ENCODE data around the gene ZBTB7C. TPM values are rescaled to one million over a fixed set of nuclear protein-coding genes. Genes with fewer than 3 reads are reported as not detected.
"Not testable (repeated sequence)": the region's sequence is repeated elsewhere in the genome, so short reads cannot be mapped to it uniquely, and the experiment has no call there.

The ZBTB7C gene
- total RNA-seq, 1 donor from 2014 or later = 0.78 TPM

DNA sequence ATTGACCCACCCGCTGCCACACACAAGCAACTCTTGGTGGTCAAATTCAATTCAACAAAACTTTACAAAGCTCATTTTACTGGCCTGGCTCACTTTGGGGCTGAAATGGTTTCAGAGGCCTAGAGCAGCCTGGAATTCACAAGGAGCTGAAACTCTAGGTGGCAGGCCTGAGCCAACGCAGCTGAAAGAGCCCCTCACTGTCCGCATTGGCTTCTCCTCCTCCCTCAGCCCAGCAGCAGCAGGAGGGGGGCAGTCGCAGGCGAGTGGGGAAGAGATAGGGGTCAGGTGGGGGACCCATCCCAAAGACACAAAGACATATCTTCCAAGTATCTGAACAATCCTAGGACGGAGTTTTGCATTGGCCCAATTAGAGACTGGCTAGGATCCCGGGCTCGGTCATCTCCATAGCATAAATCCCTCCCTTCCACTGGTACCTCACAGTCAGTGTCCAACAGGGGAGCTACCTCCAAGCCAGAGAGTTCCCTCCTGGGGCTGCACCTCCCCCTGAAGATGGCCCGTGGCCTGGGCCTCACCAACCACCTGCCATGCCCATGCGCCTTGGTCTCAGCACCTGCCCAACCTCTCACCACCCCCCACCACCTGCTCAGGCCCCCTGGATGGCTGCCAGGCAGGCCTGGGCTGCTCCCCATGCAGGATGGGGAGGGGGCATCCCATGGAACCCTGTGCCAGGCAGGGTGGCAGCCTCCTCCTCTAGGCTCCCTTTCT, 113.4 kb downstream of the ZBTB7C start:
- no peak for DNase-seq

DNA sequence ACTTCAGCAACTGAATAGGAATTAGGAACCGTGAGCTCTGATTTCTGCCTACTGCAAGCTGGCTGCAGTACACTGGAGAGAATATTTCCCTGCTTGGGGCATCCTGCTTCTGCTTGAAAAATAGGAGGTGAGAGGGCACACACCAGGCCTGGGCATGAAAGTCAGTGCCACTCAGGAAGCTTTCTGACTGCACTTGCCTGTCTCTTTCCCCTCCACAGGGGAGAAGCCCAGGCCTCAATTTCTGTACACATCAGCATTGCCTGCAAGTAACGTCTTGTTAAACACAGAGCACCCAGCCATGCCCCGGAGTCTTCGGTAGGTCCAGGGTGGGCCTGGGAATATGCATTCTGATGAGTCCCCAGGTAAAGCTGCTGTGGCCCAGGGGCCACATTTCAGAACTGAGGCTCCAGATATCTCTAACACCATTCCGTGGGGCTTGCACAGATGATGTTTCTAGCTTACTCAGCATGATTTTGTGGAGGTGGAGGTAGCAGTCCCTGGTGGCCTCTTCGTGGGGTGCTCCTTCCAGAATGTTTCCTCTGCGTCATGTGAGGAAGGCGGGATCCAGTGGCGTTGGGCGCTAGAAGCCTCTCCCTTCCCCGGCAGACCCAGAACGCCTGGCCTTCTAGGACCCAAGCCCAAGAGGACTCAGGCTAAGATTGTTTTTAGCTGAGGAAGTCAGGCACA, 114.1 kb downstream of the ZBTB7C start:
- no peak for DNase-seq

DNA sequence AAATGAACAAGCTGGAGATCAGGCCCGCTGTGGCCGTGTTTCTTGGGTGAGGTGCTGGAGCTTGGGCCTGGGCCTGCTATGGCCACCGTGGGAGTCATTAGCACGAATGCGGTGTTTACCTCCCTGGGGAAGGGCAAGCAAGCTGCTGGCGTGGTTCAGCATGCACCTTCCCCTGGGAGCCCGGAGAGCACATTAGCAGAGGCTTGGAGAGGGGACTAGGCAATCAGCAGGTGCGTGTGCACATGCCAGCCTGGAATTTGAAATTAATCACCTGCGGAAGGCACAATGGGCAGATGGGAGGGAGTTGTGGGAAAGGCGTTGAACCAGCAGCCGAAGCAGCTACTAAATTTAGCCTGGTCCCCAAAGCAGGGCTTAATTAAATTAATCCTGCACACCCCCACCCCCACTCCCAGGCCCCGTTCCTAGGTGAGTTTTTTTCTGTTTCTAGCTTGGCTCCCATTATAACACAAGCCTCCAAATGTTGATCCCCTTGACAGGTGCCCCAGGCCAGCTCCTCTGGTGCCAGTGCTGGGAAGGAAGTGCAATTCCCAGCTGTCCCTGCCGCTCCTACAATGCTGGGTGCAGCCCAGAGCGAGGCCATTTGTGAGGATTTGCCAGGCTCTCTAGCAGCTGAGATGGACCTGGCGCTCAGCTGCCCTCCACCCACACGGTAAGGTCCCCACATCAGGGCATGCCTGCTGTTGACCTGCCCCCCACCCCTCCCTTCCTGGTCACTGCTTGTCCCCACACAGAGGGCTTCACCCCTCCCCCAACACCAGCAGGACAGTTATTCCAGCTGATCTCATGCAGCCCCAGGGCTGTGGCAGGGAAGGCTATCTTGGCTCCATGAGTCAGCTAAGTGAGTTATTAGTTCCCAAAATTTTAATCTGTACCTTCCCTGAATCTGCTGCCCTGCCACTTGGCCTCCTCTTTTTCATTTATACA, 115.0 kb downstream of the ZBTB7C start:
- no peak for DNase-seq

DNA sequence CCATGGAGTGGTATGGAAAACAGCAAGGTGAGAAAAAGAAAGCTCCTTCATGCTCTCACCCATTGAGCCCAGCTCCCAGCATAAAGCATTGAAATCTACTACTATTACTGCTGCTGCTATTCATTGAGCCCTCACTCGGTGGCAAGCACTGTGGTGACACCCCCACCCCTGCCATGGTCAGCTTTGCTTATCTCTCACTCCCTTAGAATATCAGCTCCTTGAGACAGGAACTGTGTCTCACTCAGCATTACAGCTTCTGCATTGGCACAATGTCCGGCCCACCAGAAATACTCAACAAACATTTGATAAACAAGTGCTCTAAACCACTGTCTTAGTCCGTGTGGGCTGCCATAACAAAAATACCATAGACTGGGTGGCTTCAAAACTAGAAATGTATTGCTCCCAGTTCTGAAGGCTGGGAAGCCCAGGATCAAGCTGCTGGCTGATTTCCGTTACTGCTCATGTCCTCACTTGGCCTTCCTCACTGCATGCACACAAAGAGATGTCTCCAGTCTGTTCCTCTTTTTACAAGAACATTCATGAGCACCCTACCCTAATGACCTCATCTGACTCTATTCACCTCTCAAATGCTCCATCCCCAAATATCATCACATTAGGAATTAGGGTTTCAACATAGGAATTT, 116.3 kb downstream of the ZBTB7C start:
- no peak for DNase-seq

DNA sequence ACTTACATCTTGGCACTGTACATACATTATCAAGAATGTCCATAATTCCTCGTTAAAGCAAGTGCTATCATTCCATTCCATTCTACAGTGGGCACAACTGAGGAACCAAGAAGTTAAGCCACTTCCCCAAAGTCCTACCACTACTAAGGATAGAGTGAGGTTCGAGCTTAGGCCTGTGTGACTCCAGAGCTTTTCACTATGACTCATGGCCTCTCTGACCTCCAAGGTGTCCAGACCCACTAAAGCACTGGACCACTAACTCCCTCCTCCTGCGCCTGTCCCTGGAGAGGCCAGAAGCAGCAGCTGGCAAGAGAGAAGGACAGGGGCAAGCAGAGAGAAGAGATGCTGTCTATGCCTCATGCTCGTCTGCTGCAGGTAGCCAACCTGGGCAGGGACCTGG, 117.0 kb downstream of the ZBTB7C start:
- DNase-seq = no peak

DNA sequence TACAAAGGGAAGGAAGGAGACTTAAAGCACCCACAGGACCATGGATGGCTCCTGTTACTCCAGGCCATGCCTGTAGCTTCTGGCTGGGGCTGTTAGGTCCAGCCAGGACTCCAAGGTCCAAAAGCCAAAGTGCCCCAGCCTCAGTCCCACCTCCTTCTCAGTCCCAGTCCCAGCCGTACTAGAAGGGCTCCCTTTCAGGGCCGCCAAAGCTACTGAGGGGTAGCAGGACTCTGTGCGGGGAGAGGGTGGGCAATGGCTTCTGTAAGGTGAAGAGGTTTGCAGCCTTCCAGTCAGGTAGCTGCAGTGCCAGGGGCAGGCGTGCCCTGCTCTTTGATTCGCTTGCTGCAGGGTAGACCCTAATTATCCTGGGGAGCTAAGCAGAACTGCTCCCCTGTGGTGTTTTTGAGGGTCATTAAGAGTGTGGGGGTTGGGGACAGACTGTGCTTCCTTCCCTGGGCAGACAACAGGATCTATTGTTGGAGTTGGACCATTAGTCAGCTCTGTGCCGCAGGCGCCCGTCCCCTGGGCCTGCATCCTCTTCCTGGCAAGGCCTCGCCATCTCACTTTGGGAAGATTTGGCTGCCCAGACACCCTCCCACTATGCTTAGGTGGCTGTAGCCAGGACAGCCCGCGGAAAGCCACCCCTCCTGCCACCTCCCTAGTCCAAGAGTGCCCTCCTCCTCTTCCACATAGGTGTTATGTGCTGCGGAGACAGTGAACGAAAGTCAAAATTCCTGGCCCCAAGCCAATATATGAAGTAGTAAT, 118.8 kb downstream of the ZBTB7C start:
- no peak for DNase-seq

DNA sequence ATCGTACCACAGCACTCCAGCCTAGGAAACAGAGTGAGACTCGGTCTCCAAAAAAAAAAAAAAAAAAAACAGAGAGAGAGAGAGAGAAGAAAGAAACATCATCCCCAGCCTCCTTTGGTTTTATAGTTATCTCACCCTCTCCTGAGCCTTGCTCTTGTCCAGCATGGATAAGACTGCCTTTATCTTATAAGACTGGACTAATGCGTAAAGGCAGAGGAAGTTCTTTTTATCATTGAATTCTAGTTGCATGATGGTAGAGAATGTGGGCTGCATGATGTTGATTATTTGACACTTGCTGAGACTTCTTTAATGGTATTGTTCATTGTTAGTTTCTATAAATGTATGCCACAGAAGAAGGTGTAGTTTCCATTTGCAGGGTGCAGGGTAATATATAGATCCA, 124.4 kb downstream of the ZBTB7C start:
- no peak for DNase-seq

DNA sequence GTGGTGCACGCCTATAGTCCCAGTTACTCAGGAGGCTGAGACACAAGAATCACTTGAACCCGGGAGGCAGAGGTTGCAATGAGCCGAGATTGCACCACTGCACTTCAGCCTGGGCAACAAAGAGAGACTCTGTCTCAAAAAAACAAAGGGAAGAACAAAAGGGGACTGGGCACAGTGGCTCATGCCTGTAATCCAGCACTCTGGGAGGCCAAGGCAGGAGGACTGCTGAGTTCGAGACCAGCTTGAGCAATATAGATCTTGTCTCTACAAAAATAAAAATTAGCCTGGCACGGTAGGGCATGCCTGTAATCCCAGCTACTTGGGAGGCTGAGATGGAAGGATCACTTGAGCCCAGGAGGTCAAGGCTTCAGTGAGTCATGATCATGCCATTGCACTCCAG, 125.2 kb downstream of the ZBTB7C start:
- DNase-seq = not testable (repeated sequence)

DNA sequence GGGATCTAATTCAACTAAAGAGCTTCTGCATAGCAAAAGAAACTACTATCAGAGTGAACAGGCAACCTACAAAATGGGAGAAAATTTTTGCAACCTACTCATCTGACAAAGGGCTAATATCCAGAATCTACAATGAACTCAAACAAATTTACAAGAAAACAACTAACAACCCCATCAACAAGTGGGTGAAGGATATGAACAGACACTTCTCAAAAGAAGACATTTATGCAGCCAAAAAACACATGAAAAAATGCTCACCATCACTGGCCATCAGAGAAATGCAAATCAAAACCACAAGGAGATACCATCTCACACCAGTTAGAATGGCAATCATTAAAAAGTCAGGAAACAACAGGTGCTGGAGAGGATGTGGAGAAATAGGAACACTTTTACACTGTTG, 127.7 kb downstream of the ZBTB7C start:
- DNase-seq = not testable (repeated sequence)

DNA sequence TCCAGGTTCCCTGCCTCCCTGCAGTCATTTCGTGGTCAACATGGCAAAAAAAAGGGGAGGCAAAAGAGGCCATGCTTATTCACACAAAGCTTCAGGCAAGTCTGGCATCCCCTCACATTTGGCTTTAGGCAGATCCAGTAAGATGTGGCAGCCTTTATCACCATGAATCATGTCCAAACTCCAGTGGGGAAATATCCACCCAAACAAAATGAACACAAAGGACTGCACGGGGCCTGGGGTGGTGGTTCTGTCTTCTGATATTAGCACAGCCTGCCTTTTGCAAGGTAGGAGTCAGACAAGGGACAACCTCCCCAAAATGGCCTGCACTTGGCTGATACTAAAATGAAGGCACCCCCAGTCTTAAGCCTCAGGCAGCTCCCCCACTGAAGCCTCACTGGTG, 129.9 kb downstream of the ZBTB7C start:
- no peak for DNase-seq

DNA sequence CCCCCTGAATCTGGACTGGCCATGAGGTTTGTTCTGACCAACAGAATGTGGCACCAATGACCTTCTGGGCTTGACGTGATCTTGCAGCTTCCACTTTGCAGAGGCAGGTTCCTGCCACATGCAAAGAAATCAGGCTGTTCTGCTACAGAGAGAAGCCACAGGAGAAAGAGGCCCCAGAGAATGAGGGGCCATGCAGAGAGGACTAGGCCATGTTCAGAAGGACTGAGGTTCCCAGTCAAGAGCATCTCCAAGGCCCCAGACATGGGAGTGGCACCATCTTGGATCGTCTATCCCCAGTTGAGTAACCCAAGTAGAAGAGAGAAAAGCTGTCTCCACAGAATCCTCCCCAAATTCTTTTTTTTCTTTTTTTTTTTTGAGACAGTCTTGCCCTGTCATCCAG, 131.1 kb downstream of the ZBTB7C start:
- no peak for DNase-seq

DNA sequence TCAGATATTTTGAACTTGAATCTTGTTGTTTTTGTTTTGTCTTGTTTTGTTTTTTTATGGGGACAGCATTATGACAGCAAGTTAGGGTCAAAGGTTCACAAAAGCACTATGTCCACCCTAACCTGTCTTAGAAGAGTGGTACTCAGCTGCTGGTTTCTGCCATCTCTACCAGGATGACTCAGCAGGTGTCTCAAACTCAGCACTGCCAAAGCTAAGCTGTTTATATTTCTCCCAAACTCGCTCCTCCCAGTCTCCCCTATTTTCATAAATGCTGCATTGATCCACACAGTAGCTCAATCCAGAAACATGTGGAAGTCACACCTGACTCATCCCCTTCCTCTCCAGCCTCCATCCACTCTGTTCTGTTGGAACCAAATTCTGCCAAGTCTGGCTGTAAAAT, 134.9 kb downstream of the ZBTB7C start:
- DNase-seq = no peak

DNA sequence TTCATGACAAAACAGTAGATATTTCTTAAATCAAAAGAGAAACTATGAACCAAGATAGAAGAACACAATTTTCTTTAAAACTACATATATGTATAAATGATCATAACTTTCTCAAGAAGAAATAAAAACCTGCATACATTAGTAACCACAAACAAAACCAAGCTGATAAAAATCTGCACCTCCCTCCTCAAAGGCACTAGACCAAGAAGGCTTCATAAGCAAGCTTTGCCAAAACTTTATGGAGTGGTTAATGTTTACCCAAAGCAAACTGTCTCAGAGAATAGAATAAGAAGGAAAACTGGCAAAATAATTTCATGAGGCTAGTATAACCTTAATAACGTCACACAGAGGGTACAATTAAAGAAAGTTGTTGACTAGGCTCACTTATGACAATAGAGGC, 138.3 kb downstream of the ZBTB7C start:
- no peak for DNase-seq

DNA sequence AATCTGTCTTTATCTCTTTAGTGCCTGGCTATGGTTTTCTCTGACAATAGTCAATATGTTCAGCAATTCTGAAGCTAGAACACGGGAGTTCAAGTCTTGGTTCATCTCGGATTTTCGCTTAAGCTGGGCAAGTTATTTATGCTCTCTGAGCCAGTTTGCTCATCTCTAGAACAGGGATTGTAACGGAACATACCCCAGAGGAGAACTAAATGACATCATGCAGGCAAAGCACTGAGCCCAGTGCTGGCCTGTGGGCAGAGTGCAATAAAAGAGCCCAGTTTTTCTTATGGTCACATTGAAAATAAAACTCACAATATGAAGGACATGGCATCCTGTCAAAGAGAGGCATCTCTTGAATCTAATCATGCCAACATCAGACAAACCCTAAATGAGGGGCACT, 143.9 kb downstream of the ZBTB7C start:
- no peak for DNase-seq

DNA sequence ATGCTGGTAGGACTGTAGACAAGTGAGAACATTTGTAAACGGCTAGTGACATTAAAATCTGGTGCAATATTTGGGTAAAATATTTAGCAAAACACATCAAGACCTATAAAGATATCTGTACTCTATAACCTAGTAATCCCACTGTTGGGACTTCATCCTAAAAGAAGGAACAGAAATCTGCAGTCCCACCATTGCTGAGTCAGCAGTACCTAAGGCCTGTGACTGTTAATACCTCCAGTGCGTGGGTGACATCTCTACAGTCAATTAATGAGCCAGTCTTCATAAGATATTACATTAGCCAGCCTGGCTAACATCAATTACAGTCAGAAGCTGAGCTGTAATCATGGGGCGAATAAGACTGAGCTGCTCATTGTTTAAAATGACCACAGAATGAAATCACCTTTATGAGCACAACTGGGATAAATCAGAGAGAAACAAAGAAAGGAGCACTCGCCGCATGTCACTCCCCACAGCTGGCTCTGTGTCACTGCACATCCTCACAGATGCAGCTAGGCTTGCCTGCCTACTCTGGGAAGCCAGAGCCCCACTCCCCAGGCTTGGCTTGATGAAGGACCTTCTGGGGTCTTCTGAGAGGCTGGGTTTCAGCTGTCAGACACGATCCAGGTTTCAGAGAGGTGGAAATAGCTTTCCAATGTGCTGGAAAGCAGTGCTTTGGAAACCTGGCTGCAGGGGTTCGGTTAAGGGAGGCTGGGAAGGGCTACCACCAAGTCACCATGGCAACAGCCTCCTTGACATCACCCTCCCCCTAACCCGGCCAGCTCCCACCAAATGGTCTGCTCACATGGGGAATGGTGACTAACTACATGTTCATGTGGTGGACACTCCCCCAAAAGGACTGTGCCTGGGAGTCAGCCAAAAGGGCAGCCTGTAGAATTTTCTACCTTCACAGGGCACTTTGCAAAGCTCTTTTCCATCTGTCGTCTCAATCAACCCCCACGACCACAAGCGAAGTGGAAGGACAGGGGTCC, 145.0 kb downstream of the ZBTB7C start:
- no peak for DNase-seq

DNA sequence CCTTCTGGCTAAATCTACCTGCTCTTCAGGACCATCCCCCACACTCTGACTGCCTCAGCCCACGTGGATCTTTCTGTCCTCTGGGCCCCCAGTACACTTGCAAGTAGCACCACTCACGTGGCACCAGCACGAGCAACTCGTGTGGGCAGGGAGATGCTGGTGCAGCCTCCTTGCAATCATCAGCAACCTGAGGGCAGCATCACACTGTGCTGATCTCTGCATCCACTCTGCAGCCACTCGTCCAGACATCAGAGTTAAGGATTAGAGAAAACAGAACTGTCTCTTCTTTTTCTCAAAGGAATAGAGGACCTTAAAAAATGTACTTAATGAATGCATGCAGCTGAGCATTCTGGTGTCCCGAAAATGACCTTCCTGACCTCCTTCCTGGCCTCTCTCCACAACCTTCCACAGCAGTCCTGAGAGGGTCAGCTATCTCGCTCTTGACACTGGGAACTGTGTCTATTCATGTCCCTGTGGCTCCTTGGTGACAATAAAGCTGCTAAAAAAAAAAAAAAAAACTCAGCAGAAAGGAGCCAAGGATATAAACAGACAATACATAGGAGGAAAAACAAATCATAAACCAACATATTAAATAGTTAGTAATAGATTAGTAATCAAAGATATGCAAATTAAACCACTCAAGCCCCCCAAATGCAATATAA, 145.9 kb downstream of the ZBTB7C start:
- no peak for DNase-seq

DNA sequence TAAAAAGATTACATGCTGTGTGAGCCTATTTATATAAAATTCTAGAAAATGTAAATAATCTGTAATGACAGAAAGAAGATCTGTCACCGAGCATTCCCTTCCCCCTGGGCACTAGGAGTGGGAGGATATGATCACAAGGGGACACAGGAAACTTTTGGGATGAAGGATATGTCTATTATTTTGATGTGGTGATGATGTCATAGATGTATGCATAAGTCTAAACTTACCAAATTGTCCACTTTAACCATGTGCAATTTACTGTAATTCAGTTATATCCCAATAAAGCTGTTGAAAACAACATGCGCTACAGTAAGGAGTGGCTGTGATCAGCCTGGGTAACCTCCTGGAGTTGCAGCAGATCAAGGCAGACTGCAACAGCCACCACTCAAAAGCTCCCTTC, 148.9 kb downstream of the ZBTB7C start:
- DNase-seq = no peak

DNA sequence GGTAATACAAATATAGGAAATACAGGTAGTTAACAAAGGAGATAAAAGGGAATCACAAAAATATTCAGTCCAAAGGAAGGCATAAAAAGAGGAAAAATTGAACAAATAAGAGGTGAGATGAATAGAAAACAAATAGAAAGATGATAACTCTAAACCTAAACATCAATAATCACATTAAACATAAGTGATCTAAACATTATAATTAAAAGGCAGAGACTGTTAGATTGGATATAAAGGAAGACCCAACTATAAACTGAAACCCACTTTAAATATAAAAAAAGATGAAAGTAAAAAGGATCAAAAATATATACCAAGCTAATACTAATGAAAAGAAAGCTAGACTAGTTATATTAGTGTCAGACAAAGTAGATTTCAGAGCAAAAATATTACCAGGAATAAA, 152.3 kb downstream of the ZBTB7C start:
- DNase-seq = no peak

DNA sequence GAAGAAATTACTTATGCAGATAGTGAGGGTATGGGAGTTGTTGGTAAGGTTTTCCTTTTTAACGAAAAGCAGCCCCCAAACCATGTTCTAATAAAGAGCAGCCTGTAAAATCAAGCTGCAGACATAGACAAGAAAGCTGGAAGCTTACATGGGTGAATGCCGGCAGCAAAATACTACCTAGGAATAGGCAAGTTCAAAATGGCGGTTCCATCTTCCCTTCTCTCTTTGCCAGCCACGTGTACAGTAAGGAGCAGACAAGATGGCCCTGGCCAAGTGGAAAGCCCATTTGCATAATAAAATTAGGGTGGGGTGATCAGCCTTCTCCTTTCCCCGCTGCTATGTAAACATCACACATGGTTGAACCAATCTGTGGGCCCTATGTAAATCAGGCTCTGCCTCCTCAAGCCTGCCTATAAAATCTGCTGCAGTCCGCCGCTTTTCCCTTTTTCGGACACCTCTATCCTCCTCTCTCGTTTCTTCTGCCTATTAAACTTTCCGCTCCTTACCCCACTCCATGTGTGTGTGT, 155.0 kb downstream of the ZBTB7C start:
- no peak for DNase-seq

DNA sequence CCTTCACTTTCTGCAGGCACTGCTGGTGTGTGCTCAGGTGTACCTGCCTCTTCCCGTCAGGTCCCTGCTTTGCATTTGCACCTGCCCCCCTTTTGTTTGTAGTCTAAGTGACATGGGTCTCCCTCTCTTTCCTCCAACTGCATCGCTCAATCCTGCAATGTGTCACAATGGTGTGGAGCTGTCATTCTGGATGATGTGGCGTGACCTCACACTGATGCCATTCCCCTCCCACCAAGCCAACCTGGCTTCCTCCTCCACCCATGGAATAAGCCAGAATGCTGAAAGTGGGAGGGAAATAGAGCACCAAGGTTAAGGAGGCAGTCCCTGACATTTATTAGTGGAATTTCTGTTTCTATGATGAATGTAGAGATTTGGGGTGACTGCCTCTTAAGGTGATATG, 156.7 kb downstream of the ZBTB7C start:
- DNase-seq = no peak
